ENCODE measurements around the gene PPDPF. TPM values are rescaled to one million over a fixed set of nuclear protein-coding genes. Genes with fewer than 3 reads are reported as not detected.

Gene PPDPF
- total and polyA plus RNA-seq, 3 donors from 2014 or later: 207 to 529 (median 431) TPM

- no peak for DNase-seq
- Histone ChIP-seq H3K9me3 (no peaks in the 10 kb centered on the region), H3K36me3 (ENCODE audit: low read depth, missing control alignments) (no peaks in the 10 kb centered on the region), H3K27ac (no peak overlapping the region), H3K4me1 (no peaks in the 10 kb centered on the region), H3K27me3 (no peaks in the 10 kb centered on the region), H3K4me3 (no peak overlapping the region)
- TF ChIP-seq POLR2A (IDR thresholded peaks at IDR 0.05): no peak
- no peak for TF ChIP-seq CTCF (IDR thresholded peaks at IDR 0.05)
- intact Hi-C loops (cut with DNase I; ENCODE audit: low total_unique reads): no loop called here
- 39 to 44% methylated on average over 11 to 13 of the region's 13 CpGs for WGBS, 2 donors
Measured at GRCh38 chr20:63472862-63473390, 47.6 kb upstream of the PPDPF start.

GRCh38 chr20:63473555-63474449 is 46.8 kb upstream of the PPDPF start:
- Histone ChIP-seq H3K4me3 (no peak overlapping the region), H3K36me3 (ENCODE audit: low read depth, missing control alignments) (no peaks in the 10 kb centered on the region), H3K4me1 (no peaks in the 10 kb centered on the region), H3K27me3 (no peaks in the 10 kb centered on the region), H3K27ac (no peak overlapping the region), H3K9me3 (no peaks in the 10 kb centered on the region)
- TF ChIP-seq POLR2A (IDR thresholded peaks at IDR 0.05) (no peak), CTCF (IDR thresholded peaks at IDR 0.05) (no peak)
- WGBS, 2 donors: 47 to 57% methylated on average over 12 to 30 of the region's 30 CpGs
- intact Hi-C loops (cut with DNase I; ENCODE audit: low total_unique reads): no loop called here
- no peak for DNase-seq

DNA sequence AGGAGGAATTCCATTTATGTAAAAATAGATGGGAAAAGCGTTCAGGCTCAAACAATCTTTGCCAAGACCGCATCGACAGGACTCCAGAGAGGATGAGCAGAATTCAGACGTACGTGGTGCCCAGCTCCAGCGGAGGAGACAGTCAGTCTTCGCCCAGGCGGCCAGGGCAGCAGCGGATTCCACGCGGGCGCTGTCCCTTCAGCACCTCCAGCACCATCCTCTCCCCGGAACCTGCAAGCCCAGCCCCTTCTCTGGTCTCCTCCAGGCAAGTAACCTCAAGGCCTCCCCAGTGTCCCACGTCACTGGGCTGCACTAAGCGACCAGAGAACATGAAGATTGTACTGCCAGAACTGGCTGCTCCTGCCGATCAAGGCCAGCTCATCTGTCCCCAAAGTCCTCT is 45.4 kb upstream of the PPDPF start:
- Histone ChIP-seq H3K27ac (no peak overlapping the region), H3K4me1 (no peaks in the 10 kb centered on the region), H3K36me3 (ENCODE audit: low read depth, missing control alignments) (no peaks in the 10 kb centered on the region), H3K27me3 (no peaks in the 10 kb centered on the region), H3K4me3 (no peak overlapping the region), H3K9me3 (no peaks in the 10 kb centered on the region)
- no peak for DNase-seq
- intact Hi-C loops (cut with DNase I; ENCODE audit: low total_unique reads): no loop called here
- WGBS, 2 donors: 30 to 50% methylated on average over 16 of the region's 16 CpGs
- TF ChIP-seq CTCF (IDR thresholded peaks at IDR 0.05): no peak
- no peak for TF ChIP-seq POLR2A (IDR thresholded peaks at IDR 0.05)

GRCh38 chr20:63477061-63477616 is 43.4 kb upstream of the PPDPF start:
- Histone ChIP-seq H3K4me3 (no peak overlapping the region), H3K4me1 (no peaks in the 10 kb centered on the region), H3K27me3 (no peaks in the 10 kb centered on the region), H3K27ac (no peak overlapping the region), H3K9me3 (no peaks in the 10 kb centered on the region), H3K36me3 (ENCODE audit: low read depth, missing control alignments) (no peaks in the 10 kb centered on the region)
- no peak for TF ChIP-seq CTCF (IDR thresholded peaks at IDR 0.05)
- no peak for TF ChIP-seq POLR2A (IDR thresholded peaks at IDR 0.05)
- intact Hi-C loops (cut with DNase I; ENCODE audit: low total_unique reads): no loop called here
- DNase-seq: no peak
- 37 to 54% methylated on average over 15 to 21 of the region's 21 CpGs for WGBS, 2 donors

Data from testis (tissue), 3 donors.